Neural cell (in vitro differentiated cells): ENCODE data around the gene NPY.

Source experiments
- CTCF ChIP-seq: fragments of 450-650 bp; IDR thresholded peaks from 2 replicates; pipeline ENCODE4 v1.5.1; 2014; ENCODE audit warnings: antibody characterized with exemption, mild to moderate bottlenecking, moderate library complexity; ENCODE audit not compliant: poor library complexity, severe bottlenecking
- EP300 ChIP-seq: fragments of 450-650 bp; conservative IDR thresholded peaks from 2 replicates; pipeline ENCODE4 v1.6.1; 2014; ENCODE audit warnings: antibody characterized with exemption, mild to moderate bottlenecking, moderate library complexity; ENCODE audit not compliant: poor library complexity, severe bottlenecking
- EZH2 ChIP-seq: fragments of 200-600, 300-800 bp; shearing (Covaris generic), sonication (generic); IDR thresholded peaks from 2 replicates; pipeline ENCODE4 v1.6.1; 2014; ENCODE audit warnings: antibody characterized with exemption, low read length, borderline replicate concordance, mild to moderate bottlenecking; ENCODE audit not compliant: insufficient read depth, poor library complexity, severe bottlenecking
- MXI1 ChIP-seq: fragments of 450-650 bp; conservative IDR thresholded peaks from 2 replicates; pipeline ENCODE4 v1.6.1; 2014; ENCODE audit warnings: antibody characterized with exemption, mild to moderate bottlenecking; ENCODE audit not compliant: poor library complexity, severe bottlenecking
- POLR2AphosphoS5 ChIP-seq: IDR thresholded peaks from 2 replicates; pipeline ENCODE4 v1.6.1; 2012
- RAD21 ChIP-seq: fragments of 450-650 bp; conservative IDR thresholded peaks from 2 replicates; pipeline ENCODE4 v1.6.1; 2014; ENCODE audit warnings: antibody characterized with exemption, mild to moderate bottlenecking, moderate library complexity
- TAF1 ChIP-seq: IDR thresholded peaks from 2 replicates; pipeline ENCODE4 v1.6.1; 2012; ENCODE audit warnings: low read depth

GRCh38 chr7:24323961-24324480 lies 40.0 kb downstream of the NPY start:
- no peak for TF ChIP-seq TAF1
- no peak for TF ChIP-seq EZH2
- TF ChIP-seq CTCF, result no peak
- no peak for TF ChIP-seq MXI1
- no peak for TF ChIP-seq RAD21
- TF ChIP-seq POLR2AphosphoS5, result no peak
- no peak for TF ChIP-seq EP300
